NCI-H69 (cell line): ENCODE results near the gene RGS21.
"Not testable (repeated sequence)": the region's sequence is repeated elsewhere in the genome, so short reads cannot be mapped to it uniquely, and the experiment has no call there.

Experiments
- DNase-seq: peaks from one replicate; lab custom pipeline; 2025; lab: John Stamatoyannopoulos, UW

The RGS21 gene

GRCh38 chr1:192316942-192317450 is at the start of gene RGS21:
RGS21 (plus strand) TSS chr1:192316992; CDS start chr1:192343037, 26,045 bp downstream.
- no peak for DNase-seq

GRCh38 chr1:192268468-192269052 is 48.2 kb upstream of the RGS21 start:
- DNase-seq = no peak

GRCh38 chr1:192270398-192270797 is 46.4 kb upstream of the RGS21 start:
- no peak for DNase-seq

- no peak for DNase-seq
Observed at GRCh38 chr1:192272732-192273131, 44.1 kb upstream of the RGS21 start.

- DNase-seq = no peak
Observed at GRCh38 chr1:192274588-192274987, 42.2 kb upstream of the RGS21 start.

GRCh38 chr1:192277635-192278034 is 39.2 kb upstream of the RGS21 start:
- DNase-seq = no peak

GRCh38 chr1:192284927-192285326 is 31.9 kb upstream of the RGS21 start:
- DNase-seq = no peak

- DNase-seq = no peak
Observed at GRCh38 chr1:192303029-192303428, 13.8 kb upstream of the RGS21 start.

GRCh38 chr1:192308314-192308713 is 8.5 kb upstream of the RGS21 start:
- not testable (repeated sequence) for DNase-seq

GRCh38 chr1:192311281-192311680 is 5.5 kb upstream of the RGS21 start:
- DNase-seq = peak; percentile 27

- DNase-seq = no peak
Observed at GRCh38 chr1:192327997-192328396, 11.2 kb downstream of the RGS21 start.

GRCh38 chr1:192342842-192343241 is 26.1 kb downstream of the RGS21 start:
- no peak for DNase-seq

GRCh38 chr1:192343344-192343743 is 26.6 kb downstream of the RGS21 start:
- DNase-seq = no peak

GRCh38 chr1:192349314-192349713 is 32.5 kb downstream of the RGS21 start:
- no peak for DNase-seq

- no peak for DNase-seq
Observed at GRCh38 chr1:192350356-192350755, 33.6 kb downstream of the RGS21 start.

GRCh38 chr1:192351550-192351949 is 34.8 kb downstream of the RGS21 start:
- no peak for DNase-seq

GRCh38 chr1:192357924-192358323 is 41.1 kb downstream of the RGS21 start:
- no peak for DNase-seq

- DNase-seq = no peak
Observed at GRCh38 chr1:192358402-192358801, 41.6 kb downstream of the RGS21 start.

GRCh38 chr1:192358822-192359221 is 42.0 kb downstream of the RGS21 start:
- no peak for DNase-seq

GRCh38 chr1:192363177-192363576 is 46.4 kb downstream of the RGS21 start:
- DNase-seq = no peak

- no peak for DNase-seq
Observed at GRCh38 chr1:192367436-192367835, 50.6 kb downstream of the RGS21 start.

- DNase-seq = no peak
Observed at GRCh38 chr1:192375306-192375705, 58.5 kb downstream of the RGS21 start.

GRCh38 chr1:192376374-192376773 is 59.6 kb downstream of the RGS21 start:
- DNase-seq = no peak

- DNase-seq = no peak
Observed at GRCh38 chr1:192378276-192378675, 61.5 kb downstream of the RGS21 start.
